Sciatic nerve (tissue), 2 donors: Measurements from ENCODE around the gene FBP2. TPM values are rescaled to one million over a fixed set of nuclear protein-coding genes. Genes with fewer than 3 reads are reported as not detected.
"Not testable (repeated sequence)": the region's sequence is repeated elsewhere in the genome, so short reads cannot be mapped to it uniquely, and the experiment has no call there.

Experiments used
- ATAC-seq: fragments of 200-7000 bp; cut with Tn5 transposase; one replicate; pipeline ENCODE4 v1.9.1; 2020; ENCODE audit warnings: mild to moderate bottlenecking, moderate library complexity
- DNase-seq: peaks from one replicate; pipeline ENCODE4 v3.0.0-alpha.2; 2020; ENCODE audit warnings: low spot score
- intact Hi-C: fragments of 100-400 bp; cut with DNase I; formaldehyde crosslinking; loops from one replicate; pipeline ENCODE4 v1.14.2; 2022
- total RNA-seq: library from RNA; stranded (reverse); fragmentation: NEBNext Ultra II Directional; extraction: Animal tissue kit (Norgen Biotek cat#: 25700); gene quantifications from one replicate; pipeline ENCODE4 v1.2.1, GENCODE V29; 2021
- donor health status: DM: no; HTN: no; CAD: no.
- donor health status: DM: no; HTN: no; CAD: no.

Gene FBP2
- total RNA-seq, 1 donor from 2014 or later, result not detected

DNA sequence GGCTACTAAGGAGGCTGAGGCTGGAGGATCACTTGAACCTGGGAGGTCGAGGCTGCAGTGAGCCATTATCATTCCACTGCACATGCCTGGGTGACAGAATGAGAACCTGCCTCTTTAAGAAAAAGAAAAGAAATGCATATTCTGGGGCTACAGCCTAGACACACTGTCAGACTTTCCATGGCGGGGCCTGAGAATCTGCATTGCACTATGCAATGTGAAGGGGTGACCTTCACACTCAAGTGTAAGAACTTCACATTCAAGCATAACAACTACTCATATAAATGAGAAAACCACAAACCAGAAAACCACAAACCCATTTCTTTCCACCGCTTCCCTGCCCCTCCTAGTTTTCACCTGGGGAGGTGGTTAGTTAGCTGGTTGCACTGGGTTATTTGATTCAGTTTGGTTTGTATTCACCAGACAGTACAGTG lies 18.0 kb upstream of the FBP2 start:
- no peak for ATAC-seq
- DNase-seq, result no peak
- intact Hi-C loops, result no loop called here

DNA sequence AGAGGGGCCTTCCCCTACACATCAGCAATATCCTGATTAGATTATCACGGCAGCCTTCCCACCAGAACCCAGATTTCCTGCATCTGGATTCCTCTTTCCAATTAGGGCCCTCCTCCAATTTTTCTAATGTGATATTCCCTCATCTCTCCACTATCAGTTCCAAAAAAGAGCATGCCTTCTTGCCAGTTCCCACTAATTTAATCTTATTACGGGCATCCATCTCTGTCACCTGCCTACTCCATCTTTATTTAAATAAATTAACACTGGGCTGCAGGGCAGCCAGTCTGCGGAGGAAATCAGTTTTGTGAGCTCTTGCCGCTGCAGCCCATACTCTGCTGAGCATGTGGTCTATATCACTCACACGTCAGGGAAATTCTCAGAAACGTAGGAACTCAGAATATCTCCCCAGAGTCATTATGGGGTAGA lies 16.6 kb upstream of the FBP2 start:
- no peak for ATAC-seq
- intact Hi-C loops, result no loop called here
- DNase-seq, result no peak

DNA sequence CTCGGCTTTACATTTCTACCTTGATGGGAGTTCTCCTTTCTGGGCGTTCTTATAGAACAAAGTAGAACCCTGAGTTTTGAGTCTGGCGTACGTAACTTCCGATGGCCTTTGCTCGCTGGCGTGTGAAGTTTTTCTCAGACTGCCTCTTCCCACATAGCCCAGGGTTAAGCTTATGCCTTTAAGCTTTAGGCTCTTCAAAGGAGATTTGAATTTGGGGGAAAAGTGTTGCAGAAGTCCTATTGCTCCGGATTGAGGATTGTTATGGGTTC lies 13.7 kb upstream of the FBP2 start:
- ATAC-seq (no peak), DNase-seq (no peak)
- intact Hi-C loops, result no loop called here

DNA sequence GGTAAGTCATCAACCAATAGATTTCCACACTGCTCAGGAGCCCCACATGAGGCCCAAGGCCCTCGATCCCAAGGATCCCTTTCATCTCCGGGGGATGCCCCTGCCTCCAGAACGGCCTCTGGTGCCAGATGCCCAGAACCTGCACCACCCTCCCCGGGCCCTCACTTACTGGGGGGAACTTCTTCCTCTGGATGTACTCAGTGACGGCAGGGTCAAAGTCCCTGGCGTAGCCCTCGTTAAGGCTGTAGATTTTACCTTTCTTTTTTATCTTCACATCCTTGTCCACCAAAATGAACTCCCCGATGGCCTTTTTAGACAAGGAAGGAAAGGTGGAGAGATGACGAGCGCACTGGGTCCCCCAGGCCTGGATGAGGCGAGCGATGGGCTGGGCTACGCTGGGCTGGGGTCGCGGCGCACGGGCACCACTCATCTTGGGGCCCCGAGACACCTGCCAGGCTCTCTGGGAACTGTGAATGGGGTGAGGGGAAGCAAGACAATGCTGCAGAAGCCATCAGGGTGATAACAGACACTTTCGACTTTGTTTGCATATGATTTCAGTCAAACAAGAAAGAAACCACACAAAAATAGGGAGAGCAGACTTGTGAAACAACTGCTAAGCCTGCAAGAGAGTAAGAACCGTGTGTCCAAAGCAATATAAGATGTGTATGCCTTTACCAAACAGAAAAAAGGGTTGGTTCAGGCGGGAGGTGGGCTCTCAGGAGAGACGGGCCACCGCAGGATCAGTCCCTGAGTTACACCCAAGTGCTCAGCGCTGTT lies 13.2 kb upstream of the FBP2 start:
- intact Hi-C loops, result no loop called here
- DNase-seq, result no peak
- ATAC-seq, result no peak

DNA sequence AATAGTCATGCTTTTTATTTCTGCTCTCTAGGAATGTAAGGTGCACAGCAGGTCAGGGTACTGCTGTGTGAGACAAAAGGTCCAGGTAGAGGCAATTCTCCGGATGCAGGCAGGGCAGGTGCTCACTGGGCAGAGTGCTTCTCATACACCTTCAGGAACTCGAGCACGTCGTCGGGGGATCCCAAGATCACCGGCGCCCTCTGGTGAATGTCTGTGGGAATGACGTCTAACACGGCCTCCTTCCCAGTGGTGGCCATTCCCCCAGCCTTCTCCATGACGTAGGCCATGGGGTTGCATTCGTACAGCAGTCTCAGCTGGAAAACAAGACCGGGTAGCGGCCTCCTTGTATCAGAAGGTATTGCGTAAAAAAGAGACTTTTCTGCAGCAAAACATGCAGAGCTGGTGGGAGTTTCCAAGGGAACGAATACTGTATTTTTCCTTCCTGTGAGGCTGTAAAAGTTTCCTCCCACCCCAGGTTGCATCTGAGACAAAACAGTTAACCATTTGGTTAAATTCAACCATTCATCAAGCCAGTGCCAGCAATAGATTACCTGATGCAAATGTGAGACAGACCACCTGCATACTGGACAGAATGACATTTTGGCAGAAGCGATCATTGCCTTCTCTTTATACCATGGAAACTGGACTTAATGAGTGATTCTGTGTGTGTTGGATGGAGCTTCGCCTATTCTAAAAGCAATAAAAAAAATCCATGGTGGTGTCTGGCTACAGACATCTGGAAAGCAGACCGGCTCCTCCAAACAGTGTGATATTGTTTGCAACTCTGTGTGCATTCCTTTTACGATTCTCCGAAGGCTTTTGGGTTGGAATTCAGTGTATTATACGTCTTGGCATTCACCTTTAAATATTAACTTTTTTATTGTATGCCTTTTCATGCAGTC lies 9.9 kb upstream of the FBP2 start:
- intact Hi-C loops, result no loop called here
- ATAC-seq, result peak; percentile 97
- DNase-seq, result peak; percentile 91

DNA sequence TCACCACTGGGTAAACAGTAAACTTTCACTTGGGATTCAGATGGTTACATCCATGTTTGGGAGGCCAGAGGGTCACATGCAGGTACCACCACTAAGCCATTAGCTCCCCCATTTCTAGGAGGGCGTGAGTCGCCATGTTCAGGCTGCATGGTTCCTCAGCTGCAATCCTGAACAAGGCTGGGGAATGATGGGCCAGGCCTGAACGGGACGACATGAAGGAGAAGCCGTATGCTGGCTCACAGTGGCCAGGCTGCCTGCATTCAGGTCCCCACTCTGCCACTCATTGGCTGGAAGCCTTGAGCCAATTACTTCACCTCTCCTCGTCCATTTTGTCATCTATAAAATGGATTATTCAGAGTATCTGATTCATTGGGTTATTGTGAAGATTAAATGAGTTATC lies 9.0 kb upstream of the FBP2 start:
- ATAC-seq (no peak), DNase-seq (no peak)
- intact Hi-C loops, result no loop called here

DNA sequence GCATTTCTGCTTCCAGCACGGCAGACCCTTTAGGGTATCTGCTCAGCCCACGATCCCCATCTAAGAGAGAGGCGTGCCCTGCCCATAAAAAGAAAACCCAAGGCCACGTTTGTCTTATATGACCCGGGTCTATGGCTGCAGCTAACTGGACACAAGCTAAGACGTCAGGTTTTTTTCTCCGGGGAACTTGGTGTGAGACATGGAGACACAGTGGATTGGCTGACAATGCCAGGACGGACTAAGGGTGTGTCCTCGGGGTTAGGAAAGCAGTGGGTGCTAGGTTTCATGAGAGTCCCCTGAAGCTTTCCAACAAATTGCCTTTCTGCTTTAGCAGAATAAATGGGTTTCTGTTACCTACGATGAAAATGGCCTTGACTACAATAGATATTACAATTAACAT lies 7.1 kb upstream of the FBP2 start:
- intact Hi-C loops, result no loop called here
- ATAC-seq (no peak), DNase-seq (no peak)

DNA sequence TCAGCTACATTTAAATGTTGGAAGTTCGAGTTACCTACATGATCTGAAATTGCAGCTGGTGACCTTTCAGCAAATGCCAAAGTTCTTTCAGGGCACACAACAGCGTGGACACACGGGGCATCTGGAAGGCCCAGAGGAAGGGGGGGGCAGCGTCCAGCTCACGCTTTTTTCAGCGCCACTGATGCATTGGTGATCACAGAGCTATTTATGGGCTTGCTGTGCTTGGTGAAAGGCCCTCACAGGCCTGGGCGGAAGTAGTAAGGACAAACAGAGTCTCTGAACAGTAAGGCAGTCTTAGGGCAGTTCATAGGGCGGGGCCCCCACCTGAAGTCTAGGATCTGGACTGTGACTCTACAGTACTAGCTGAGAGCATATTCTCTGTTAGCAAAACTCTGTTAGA lies 6.6 kb upstream of the FBP2 start:
- ATAC-seq (no peak), DNase-seq (no peak)
- intact Hi-C loops, result no loop called here

DNA sequence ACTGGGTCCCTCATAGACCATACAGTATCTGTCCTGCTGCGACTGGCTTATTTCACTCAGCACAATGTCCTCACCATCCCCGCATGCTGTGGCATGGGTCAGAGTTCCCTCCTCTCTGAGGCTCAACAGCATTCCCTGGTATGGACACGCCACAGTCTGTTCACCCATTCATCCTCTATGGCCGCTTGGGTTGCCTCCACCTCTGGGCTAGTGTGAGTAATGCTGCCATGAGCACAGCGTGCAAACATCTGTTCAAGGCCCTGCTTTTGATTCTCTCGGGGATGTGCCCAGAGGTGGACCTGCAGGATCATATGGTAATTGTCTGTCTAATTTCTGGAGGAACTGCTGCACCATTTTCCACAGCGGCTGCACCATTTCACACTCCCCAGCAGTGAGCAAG lies 5.5 kb upstream of the FBP2 start:
- no peak for DNase-seq
- intact Hi-C loops, result no loop called here

DNA sequence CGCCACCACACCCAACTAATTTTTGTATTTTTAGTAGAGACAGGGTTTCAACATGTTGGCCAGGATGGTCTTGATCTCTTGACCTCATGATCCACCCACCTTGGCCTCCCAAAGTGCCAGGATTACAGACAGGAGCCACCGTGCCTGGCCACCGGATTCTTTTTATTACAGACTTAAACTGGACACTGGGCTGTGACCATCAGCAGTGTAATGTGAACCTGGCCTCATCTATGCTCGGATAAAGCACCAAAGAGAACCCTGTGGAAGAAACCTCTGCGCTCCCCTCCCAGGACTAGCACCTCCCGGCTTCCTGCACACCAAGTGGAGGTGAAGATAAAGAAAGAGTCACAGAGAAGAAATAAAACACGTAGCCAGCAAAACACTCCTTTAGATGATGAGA lies 941 bp downstream of the FBP2 start:
- ATAC-seq, intact Hi-C loops: not testable (repeated sequence)

More for the DNA sequence above, 5.5 kb upstream of the FBP2 start:
- ATAC-seq, result no peak

DNA sequence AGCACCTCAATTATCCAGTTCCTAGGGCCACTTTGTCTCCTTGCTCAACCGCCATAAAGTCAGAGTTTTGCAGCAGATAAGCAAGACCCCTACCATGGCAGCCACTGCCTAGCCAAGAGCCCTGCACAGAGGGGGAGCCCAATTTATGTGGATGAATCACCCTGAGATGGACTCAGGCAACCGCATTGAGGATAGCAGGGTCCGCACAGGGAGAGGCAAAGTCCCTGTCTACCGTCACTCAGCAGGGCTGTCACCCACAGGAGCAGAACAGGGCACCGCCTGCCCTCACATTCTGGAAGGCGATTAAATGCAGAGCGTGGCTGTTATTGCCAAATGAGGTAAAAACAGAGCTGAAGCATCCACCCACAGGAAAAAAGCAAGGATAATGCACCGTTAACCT lies 1.7 kb downstream of the FBP2 start:
- no peak for DNase-seq
- intact Hi-C loops, result no loop called here
- ATAC-seq, result no peak

More for the DNA sequence above, 941 bp downstream of the FBP2 start:
- DNase-seq, result not testable (repeated sequence)

DNA sequence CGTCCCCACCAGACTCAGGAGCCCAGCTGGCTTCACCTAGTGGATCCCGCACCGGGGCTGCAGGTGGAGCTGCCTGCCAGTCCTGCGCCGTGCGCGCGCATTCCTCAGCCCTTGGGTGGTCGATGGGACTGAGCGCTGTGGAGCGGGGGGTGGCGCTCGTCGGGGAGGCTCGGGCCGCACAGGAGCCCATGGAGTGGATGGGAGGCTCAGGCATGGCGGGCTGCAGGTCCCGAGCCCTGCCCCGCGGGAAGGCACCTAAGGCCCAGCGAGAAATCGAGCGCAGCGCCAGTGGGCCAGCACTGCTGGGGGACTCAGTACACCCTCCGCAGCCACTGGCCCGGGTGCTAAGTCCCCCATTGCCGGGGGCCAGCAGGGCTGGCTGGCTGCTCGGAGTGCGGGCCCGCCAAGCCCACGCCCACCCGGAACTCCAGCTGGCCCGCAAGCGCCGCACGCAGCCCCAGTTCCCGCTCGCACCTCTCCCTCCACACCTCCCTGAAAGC lies 2.5 kb downstream of the FBP2 start:
- DNase-seq, ATAC-seq, intact Hi-C loops: not testable (repeated sequence)

DNA sequence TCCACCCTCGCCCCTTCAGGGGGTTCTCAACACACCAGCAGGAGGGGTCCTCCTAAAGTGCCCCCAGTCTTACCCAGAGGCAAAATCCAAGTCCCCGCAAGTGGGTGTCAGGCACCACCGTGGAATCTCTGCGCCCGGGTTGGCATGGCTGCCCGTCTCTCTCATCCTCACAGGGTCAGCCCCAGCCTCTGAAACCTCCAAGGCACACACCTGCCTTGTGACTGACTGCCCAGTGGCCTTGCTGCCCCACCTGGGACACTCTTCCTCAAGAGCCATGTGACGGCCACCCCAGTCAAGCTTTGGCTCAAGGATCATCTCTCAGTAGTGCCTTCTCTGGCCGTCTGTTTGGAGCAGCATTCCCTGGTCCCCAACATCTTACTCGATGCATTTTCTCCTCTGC lies 4.9 kb downstream of the FBP2 start:
- no peak for DNase-seq
- no peak for ATAC-seq
- intact Hi-C loops, result no loop called here

DNA sequence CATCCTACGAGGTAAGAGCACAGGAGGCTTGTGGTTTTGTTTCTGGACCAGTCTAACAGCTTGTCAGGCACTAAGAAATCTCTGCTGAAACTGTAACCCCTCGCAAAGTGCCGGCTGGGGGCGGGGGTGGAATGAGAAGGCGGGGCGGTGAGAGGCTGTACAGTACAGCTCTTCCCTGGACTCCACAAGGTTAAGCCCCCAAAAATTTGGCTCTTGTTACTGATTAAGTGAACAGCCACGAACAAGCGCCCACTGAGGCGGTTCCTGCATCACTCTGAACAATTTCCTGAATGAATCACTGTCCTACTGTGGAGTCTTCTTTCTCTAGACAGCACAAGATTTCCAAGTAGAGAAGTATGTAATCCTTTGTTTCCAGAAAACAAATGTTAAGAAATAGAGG lies 6.8 kb downstream of the FBP2 start:
- intact Hi-C loops, result no loop called here
- ATAC-seq (peak; percentile 34), DNase-seq (no peak)

DNA sequence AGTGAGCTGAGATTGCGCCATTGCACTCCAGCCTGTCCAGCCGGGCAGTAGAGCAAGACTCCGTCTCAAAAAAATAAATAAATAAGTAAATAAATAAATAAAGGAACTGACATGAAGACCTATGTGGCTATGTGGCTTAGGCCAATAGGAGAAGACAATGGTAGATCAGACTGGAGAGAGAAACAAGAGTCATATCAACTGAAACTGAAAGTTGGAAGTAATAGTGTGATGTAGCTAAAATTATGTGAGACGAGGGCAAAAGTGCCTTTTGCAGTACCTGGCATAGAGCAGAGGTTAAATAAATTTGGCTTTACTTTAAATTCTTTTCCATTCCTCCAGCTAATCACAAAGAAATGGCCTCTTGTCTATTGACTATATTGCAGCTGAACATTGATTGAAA lies 7.3 kb downstream of the FBP2 start:
- DNase-seq (no peak), ATAC-seq (no peak)
- intact Hi-C loops, result no loop called here

DNA sequence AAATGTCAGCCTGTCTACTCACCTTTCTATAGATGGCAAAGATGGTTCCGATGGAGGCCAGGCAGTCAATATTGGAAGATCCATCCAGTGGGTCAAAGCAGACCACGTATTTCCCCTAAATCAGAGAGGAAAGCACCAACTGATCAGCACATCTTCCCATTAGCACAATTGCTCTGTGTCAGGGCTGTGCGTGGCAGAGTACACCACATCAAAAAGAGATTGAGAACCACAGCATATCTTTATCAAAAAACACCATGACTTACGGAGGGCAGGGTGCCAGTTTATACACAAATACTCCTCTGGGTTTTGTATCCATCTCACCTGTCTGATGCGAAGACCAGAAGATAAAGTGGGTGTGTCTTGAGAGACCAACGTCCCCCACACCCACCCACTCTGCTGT lies 9.1 kb downstream of the FBP2 start:
- intact Hi-C loops, result no loop called here
- no peak for ATAC-seq
- no peak for DNase-seq

DNA sequence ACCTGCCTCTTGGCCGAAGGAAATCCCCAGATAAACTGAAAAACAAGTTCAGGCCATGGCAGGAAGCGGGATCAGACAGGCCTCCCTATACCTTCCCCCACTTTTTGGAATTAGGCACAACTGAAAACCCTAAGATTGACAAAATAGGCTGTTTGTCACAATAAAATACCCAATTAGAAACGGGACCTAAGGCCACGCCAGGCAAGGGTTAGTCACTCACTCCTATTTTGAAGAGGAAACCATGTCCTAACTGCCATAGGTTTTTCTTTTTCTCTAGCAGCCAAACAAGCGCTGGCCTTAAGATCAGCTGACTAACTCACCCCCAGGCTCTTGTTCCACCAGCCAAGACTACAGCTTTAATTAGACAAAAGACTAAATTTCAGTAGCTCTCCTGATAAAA lies 11.9 kb downstream of the FBP2 start:
- intact Hi-C loops, result no loop called here
- no peak for ATAC-seq
- no peak for DNase-seq

DNA sequence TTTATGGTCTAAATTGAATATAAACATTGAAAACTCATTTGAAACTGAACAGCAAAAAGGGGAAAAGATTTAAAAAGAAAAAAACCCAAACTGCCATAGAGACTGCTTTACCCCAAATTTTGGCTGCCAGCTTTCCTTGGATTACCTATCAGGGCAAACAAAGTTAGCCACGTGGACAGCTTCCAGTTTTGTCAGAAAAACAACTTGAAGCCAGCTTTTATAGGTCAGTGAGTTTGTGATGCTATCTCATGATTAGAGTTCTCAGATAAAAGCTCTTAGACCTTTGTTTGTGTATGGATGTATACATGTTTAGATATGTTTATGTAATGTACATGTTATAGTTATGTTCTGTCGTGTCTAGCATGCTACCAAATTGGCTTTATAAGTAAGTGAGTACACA lies 16.1 kb downstream of the FBP2 start:
- intact Hi-C loops, result loop anchor here (1.0 kb wide), 1 partner anchor 30 kb away; no protein-coding TSS in a partner anchor
- DNase-seq, result no peak
- no peak for ATAC-seq

DNA sequence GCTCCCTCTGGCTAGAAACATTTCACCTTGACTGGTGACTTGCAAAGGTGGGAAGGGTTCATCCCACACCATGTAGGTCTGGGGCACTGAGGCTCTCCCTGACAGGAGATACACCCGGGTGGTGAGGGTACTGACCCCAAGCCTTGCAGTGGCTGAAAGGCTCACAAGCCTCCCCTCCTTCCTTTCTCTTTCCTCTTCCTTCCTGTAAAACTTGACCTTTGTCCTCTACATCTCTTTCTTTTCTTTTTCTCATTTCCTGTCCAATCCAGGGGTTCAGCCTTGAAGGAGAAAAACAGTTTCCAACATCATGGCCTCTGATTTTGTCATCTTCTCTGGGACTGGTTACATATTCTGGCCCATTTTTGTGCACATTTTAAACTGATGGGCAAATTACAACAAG lies 16.6 kb downstream of the FBP2 start:
- ATAC-seq (no peak), DNase-seq (no peak)
- intact Hi-C loops, result loop anchor here (1.0 kb wide), 1 partner anchor 30 kb away; no protein-coding TSS in a partner anchor

DNA sequence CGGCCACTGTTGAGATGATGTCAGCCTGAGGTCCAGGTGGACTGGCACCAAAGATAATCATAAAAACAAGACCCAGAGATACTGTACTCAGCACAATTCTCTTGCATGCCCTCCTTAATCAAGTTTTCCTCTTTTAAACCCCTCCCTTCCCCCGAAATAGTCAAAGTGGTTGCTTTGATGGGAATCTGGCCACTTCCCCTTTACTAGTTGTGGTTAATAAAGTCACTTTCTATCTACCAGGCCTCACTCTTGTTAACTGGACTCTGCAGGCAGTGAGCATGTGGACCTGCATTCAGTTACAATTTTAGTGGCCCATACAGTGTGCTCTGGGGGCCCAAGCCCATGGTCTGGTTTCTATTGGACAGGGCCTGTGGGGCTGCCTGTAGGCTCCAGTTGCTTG lies 17.5 kb downstream of the FBP2 start:
- DNase-seq (no peak), ATAC-seq (no peak)
- intact Hi-C loops, result no loop called here
